ENCODE measurements around the gene UST.

The UST gene

GRCh38 chr6:148709577-148709976 is 37.3 kb upstream of the UST start:
- no peaks in the 10 kb centered on the region for H3K9me2 ChIP-seq (replicated peaks; ENCODE audit: low read depth, low read length)
- no peaks in the 10 kb centered on the region for H4K20me1 ChIP-seq (ENCODE audit: insufficient read depth, low read length, poor library complexity, severe bottlenecking)
- H3K36me3 ChIP-seq (ENCODE audit: insufficient read depth, low read length): no peaks in the 10 kb centered on the region
- TF ChIP-seq EZH2phosphoT487 (IDR thresholded peaks at IDR 0.05; ENCODE audit: borderline replicate concordance) (no peak), CTCF (conservative IDR thresholded peaks at IDR 0.05; ENCODE audit: low read length) (no peak)
- H3K4me2 ChIP-seq (ENCODE audit: low read depth, low read length, poor library complexity, severe bottlenecking): no peak overlapping the region
- no peak overlapping the region for H3K9ac ChIP-seq (ENCODE audit: low read depth, low read length, poor library complexity, severe bottlenecking)
- H3K4me3 ChIP-seq (ENCODE audit: low read length, poor library complexity, severe bottlenecking): no peak overlapping the region
- H2AFZ ChIP-seq (ENCODE audit: low read length): no peak overlapping the region
- H3K27me3 ChIP-seq (ENCODE audit: insufficient read depth, low read length, poor library complexity, severe bottlenecking): no peaks in the 10 kb centered on the region
- H3K79me2 ChIP-seq (ENCODE audit: insufficient read depth, low read length): no peaks in the 10 kb centered on the region
- H3F3A ChIP-seq (ENCODE audit: low read depth): no peaks in the 10 kb centered on the region
- H3K9me3 ChIP-seq (ENCODE audit: insufficient read depth, low read depth, low read length): peaks cover 3% of the 10 kb centered on the region; the same call in 1 of the 2 replicates
- H3K4me1 ChIP-seq (ENCODE audit: insufficient read depth, low read length, poor library complexity, severe bottlenecking): no peaks in the 10 kb centered on the region

- H3F3A ChIP-seq (ENCODE audit: low read depth): no peaks in the 10 kb centered on the region
- no peaks in the 10 kb centered on the region for H4K20me1 ChIP-seq (ENCODE audit: insufficient read depth, low read length, poor library complexity, severe bottlenecking)
- no peak for TF ChIP-seq CTCF (conservative IDR thresholded peaks at IDR 0.05; ENCODE audit: low read length)
- H3K36me3 ChIP-seq (ENCODE audit: insufficient read depth, low read length): no peaks in the 10 kb centered on the region
- no peaks in the 10 kb centered on the region for H3K79me2 ChIP-seq (ENCODE audit: insufficient read depth, low read length)
- H3K4me3 ChIP-seq (ENCODE audit: low read length, poor library complexity, severe bottlenecking): no peak overlapping the region
- no peak overlapping the region for H3K9ac ChIP-seq (ENCODE audit: low read depth, low read length, poor library complexity, severe bottlenecking)
- no peaks in the 10 kb centered on the region for H3K27me3 ChIP-seq (ENCODE audit: insufficient read depth, low read length, poor library complexity, severe bottlenecking)
- H3K9me3 ChIP-seq (ENCODE audit: insufficient read depth, low read depth, low read length): peaks cover 3% of the 10 kb centered on the region; the same call in 1 of the 2 replicates
- no peak overlapping the region for H2AFZ ChIP-seq (ENCODE audit: low read length)
- H3K4me1 ChIP-seq (ENCODE audit: insufficient read depth, low read length, poor library complexity, severe bottlenecking): no peaks in the 10 kb centered on the region
- no peaks in the 10 kb centered on the region for H3K9me2 ChIP-seq (replicated peaks; ENCODE audit: low read depth, low read length)
- H3K4me2 ChIP-seq (ENCODE audit: low read depth, low read length, poor library complexity, severe bottlenecking): no peak overlapping the region
These were observed 34.8 kb upstream of the UST start for GRCh38 chr6:148711833-148712654.

- Histone ChIP-seq H4K20me1 (ENCODE audit: insufficient read depth, low read length, poor library complexity, severe bottlenecking) (no peaks in the 10 kb centered on the region), H3K4me2 (ENCODE audit: low read depth, low read length, poor library complexity, severe bottlenecking) (no peak overlapping the region), H3K36me3 (ENCODE audit: insufficient read depth, low read length) (no peaks in the 10 kb centered on the region), H2AFZ (ENCODE audit: low read length) (no peak overlapping the region), H3K9ac (ENCODE audit: low read depth, low read length, poor library complexity, severe bottlenecking) (no peak overlapping the region), H3K9me3 (ENCODE audit: insufficient read depth, low read depth, low read length) (peaks cover 3% of the 10 kb centered on the region; the same call in 1 of the 2 replicates), H3K4me3 (ENCODE audit: low read length, poor library complexity, severe bottlenecking) (no peak overlapping the region), H3K9me2 (replicated peaks; ENCODE audit: low read depth, low read length) (no peaks in the 10 kb centered on the region), H3K79me2 (ENCODE audit: insufficient read depth, low read length) (no peaks in the 10 kb centered on the region), H3F3A (ENCODE audit: low read depth) (no peaks in the 10 kb centered on the region), H3K27me3 (ENCODE audit: insufficient read depth, low read length, poor library complexity, severe bottlenecking) (no peaks in the 10 kb centered on the region), H3K4me1 (ENCODE audit: insufficient read depth, low read length, poor library complexity, severe bottlenecking) (no peaks in the 10 kb centered on the region)
- no peak for TF ChIP-seq CTCF (conservative IDR thresholded peaks at IDR 0.05; ENCODE audit: low read length)
- no peak for TF ChIP-seq EZH2phosphoT487 (IDR thresholded peaks at IDR 0.05; ENCODE audit: borderline replicate concordance)
These were observed 33.6 kb upstream of the UST start for GRCh38 chr6:148713033-148713738.

Data from Loucy (cell line).